ACHN (cell line): ENCODE data around the gene MMP25.

Experiments used
- DNase-seq: peaks from one replicate; pipeline ENCODE4 v3.0.0-alpha.2; 2015
- in situ Hi-C: cut with HindIII; loops from 2 replicates; pipeline ENCODE4 v1.10.0; 2017; ENCODE audit warnings: low sequenced_read_pairs, low pct_ligation_motif_present, low pct_unique_long_range_greater_than_20kb

Gene MMP25, protein sequence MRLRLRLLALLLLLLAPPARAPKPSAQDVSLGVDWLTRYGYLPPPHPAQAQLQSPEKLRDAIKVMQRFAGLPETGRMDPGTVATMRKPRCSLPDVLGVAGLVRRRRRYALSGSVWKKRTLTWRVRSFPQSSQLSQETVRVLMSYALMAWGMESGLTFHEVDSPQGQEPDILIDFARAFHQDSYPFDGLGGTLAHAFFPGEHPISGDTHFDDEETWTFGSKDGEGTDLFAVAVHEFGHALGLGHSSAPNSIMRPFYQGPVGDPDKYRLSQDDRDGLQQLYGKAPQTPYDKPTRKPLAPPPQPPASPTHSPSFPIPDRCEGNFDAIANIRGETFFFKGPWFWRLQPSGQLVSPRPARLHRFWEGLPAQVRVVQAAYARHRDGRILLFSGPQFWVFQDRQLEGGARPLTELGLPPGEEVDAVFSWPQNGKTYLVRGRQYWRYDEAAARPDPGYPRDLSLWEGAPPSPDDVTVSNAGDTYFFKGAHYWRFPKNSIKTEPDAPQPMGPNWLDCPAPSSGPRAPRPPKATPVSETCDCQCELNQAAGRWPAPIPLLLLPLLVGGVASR

DNA sequence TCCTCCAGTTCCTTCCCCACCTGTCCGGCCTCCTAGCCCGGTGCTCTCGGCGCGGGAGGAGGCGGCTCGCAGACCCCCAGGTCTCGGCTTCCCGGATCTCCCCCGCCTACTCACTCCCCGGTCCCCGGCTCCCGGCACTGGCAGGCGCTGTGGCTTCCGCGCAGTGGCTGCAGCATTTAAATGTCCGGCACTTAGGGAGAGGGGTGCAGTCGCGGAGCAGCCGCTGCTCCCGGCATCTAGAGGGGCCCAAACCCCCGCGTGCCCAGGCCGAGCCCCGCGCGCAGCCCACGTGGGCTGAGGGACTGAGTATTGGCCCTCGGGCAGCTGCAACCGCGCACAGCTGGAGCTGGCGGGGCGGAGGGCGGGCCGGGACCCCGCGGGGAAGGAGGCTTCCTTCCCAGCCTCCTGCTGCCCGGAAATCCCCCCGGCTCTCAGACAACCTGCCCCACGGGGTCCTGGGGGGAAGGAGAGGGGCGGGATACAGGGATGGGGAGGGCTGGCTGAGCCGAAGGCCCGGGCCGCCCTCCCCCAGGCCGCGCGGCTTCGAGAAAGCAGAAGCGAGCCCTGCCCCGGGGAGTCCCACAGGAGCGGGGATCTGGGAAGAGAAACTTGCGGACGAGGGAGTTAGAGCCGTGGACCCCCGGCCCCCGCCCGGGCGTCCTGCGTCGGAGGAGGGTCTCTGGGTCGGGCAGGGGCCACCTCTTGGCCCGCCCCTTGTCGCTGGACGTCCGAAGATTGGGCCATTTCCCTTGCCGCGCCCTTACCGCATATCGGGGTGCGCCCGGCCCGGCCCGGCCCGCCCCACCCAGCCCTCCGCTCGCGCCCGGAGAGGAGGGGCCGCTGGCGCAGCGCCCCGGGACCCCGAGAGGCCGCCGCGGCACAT is at the start of gene MMP25:
Gene MMP25 (plus strand): TSS at position 804 of the 883 bp plus-strand sequence. CDS start 357 bp downstream, outside the sequence.
- DNase-seq = no peak
- in situ Hi-C loops = no loop called here

DNA sequence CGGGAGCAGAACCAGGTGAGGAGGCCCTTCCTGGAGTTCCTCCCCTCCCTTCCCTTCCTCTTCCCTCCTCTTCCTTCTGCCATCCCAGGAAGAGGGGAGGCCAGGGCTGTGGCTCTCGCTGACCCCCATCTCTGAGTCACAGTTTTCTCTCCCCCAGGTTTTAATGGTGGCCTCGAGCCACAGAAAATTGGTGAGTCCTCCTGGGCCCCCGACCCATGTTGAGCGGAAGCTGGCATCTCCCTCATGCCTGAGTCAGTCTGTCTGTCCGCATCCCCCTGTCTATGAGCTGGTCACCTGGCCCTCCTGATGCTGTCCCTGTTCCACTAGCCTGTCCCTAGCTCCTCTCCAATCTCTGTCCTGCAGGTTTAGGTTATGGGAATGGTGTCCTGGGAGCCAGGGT is 46.4 kb upstream of the MMP25 start:
- in situ Hi-C loops = no loop called here
- no peak for DNase-seq

DNA sequence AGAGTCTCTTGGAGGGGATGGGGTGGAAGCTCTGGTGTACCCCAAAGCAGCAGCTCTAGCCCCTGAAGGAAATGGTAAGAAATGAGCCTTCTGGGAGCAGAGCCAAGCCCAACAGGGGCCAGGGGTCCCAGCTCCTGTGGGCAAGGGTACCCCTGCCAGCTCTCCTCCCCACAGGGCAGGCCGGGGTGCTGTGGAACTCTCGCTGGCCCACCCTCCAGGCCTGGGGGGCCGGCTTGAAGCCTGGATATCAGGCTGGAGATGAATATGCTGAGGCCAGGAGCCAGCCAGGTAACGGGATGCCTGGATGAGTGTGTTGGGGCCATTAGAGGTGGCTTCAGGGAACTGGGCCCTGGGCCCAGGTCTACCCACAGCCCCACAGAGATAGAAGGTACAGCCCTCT is 45.8 kb upstream of the MMP25 start:
- in situ Hi-C loops = no loop called here
- DNase-seq = no peak

DNA sequence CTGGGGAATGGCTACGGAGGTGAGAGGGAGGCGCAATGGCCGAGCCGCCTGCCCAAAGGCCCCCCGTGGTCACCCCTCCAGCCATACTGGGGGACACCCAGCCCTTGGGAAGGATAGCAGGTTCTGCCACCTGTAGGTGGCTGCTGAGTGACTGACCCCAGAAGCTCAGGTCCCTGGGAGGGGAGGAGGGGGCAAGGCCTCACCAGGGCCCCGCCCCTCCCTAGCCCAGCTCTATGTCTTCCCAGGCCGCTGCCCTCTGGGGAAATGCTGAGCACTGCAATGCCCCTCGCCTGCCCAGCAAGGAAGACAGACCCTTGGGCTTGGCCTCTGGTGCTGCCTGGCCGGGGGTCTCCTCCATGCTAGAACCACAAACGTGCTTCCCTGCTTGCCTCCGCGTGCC is 45.0 kb upstream of the MMP25 start:
- in situ Hi-C loops = no loop called here
- no peak for DNase-seq

DNA sequence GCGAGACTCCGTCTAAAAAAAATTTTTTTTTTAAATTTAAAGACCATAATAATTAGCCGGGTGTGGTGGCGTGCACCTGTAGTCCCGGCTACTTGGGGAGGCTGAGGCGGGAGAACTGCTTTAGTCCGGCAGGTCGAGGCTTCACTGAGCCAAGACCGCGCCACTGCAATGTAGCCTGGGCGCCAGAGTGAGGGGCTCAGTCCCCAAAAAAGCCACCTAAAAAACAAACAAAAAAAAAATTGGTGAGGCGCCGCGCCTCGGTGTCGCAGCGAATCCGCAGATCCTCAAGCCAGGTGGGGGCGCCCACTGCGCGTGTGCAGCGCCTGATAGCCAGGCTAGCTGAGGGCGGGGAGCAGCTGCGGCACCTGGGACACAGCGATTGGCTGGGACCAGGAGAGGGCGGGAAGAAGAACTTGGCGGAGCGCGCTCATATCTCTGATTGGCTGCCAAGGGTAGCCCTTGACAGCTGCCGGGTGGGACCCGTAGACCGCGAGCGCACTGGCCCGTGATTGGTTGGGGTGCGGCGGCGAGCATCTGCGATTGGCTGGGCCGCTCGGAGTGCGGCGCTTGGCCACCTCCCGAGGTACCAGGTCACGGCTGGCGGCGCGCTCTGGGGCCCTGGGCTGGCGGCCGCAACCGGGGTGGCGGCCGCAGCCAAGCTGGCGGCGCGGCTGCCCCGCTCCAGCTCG is 42.6 kb upstream of the MMP25 start:
- DNase-seq = peak; percentile 100

DNA sequence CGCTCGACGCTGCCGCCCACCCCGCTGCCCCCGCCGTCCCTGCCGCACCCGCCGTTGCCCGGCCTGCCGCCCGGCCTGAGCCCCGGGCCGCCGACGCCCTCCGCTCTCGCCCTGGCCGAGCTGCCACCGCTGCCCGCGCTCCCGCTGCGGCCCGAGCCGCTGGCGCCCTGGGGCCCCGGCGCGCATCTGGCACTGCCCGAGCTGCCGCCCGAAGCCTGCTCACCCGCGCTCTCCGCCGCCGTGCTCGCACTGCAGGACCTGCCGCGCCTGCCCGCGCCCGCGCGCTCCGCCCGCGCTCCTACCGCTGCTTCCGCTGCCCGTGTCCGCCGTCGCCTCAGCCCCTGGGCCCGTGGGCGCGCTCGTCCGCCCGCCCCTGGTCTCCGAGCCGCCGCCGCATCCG is 42.0 kb upstream of the MMP25 start:
- DNase-seq = peak; percentile 40
- in situ Hi-C loops = no loop called here

More for the DNA sequence above, 42.6 kb upstream of the MMP25 start:
- in situ Hi-C loops = no loop called here

DNA sequence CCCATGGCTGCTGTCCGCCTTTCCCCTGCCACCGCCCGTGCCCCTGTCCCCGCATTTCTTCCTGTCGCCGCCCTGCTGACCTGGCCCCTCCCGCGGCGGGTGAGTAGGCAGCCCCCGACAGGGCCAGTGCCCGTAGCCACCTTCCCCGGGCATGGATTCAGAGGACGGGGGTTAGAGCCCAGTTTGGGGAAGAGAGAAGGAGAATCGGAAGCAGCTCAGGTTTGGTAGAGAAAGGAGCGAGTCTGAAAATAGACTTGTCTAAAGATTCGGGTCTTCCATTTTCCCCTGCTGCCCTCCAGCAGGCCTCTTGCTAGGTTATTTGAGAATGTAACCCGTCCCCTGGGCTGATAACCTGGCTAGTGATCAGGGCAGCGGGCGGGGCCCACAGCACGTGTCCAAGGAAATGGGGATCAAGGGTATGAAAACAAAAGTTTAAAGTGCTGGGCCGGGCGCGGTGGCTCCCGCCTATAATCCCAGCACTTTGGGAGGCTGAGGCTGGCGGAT is 41.5 kb upstream of the MMP25 start:
- in situ Hi-C loops = no loop called here
- peak; percentile 50 for DNase-seq

DNA sequence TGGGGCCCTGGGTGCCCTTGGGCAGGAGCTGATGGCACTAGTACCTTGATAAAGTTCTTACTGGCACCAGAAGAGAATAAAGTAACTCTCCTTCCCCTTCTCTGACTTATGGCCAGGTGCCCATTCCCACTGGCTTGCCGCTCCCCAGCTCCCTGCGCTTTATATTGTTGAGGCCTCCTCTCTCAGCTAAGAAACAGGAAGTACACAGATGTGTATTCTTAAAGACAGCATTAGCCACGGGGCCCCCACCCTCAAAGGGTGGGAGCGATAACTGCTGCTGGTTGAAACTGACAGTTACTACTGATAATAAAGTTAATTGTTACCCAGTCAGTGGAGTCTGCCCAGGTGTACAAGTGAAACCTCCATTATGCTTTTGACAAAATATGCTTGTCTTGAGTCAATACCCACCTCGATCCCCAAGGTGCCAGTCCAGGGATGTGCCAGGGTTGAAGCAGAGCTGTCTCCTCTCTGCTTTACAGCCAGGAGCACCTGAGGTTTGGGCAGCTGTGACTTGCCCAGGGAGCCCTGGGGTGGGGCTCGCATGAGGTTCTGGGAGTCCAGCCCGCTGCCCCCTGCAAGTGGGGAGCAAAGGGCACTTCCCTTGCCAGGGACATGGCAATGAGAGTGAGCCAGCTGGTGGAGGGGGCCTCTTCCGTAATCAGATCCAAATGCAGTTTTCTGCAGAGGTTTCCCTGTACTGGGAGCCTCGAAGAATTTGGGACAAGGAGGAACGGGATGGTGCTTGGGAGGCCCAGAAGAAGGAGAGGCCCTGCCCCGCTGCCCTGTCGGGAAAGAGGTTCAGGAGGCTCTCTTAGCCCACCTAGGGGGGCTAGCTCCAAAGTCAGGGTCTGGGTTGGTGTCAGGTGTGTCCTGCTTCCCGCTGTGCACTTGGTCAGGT is 39.1 kb upstream of the MMP25 start:
- no peak for DNase-seq
- in situ Hi-C loops = no loop called here

DNA sequence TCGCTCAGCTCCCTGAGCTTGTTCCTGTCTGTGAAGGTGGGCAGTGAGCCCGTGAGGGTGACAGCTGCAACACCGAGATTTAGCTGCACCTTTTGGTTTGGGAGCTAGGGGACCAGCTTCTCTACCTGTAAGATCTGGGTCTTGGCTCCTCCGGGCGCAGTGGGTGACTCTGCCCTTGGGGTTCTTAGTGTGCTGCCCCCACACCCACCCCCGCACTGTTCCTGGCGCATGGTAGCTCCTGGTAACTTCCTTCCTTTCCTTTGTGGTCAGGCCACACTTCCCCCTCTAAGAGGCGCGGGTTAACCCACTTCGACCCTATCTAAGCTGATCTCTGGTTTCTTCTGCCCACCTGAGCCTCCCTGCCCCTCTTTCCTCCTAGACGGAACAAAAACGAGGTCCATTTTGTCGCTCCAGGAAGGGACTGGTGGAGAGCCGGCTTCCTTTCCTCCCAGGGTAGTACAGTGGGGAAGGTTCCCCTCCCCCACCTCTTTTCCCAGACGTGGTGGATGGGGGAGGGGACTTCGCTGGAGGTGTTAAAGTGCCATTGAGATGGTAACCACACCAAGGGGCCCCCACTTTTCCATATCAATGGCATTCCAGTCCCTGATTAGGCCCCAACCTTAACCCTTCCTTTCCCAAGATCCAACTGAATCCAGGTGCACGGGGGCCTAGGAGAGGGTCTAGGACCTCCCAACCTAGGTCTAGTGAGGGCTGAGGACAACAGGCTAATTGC is 38.2 kb upstream of the MMP25 start:
- no peak for DNase-seq
- in situ Hi-C loops = no loop called here

DNA sequence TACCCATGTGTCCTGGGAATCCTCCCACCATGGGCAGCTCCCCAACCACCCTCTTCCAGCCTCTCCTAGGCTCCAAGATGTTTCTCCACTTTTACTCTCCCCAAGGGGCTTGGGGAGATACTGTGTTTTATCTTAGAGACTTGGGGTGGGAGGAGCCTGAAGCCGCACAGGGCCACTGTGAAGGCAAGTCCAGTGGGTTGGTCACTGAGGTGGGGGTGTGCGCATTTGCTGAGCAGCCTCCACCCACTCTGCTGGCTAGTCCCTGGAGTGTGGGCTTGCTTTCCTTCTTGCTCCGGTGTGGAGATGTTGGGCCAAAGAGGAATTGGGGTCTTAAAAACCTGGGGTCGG is 37.7 kb upstream of the MMP25 start:
- in situ Hi-C loops = no loop called here
- DNase-seq = no peak

DNA sequence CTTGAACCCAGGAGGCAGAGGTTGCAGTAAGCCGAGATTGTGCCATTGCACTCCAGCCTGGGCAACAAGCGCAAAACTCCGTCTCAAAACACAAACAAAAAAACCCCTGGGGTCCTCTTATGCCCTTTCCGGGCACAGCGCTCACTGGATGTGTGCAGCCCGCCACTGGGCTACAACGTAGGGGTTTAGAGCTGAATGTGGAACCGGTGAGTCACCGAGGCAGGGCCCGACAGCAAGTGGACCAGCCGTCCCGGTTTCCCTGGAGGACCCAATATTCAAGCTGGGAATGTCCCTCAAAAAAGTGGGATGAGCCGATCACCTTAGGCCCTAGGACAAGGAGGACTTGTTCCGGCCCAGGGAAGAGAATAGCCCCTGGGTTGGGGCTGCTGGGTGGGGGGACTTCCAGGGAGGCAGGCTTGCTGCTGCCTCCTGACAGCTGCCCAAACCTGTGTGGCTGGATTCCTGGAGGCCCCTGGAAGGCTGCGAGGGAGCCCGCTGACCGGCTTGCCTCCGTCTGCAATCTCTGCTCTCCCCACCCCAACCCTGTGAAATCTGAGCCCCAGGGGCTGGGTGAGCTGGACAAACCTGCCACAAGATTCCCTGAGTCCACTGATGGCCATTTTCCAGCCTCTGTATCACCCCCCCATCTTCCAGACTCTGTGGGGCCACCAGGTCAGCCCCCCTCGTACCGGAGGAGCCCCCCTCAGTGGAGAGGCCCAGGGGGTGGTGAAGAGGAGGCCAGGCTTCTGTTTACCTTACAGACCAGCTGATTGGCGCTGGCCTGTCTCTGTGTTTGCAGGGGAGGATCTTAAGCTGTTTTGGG is 36.6 kb upstream of the MMP25 start:
- in situ Hi-C loops = no loop called here
- DNase-seq = no peak

DNA sequence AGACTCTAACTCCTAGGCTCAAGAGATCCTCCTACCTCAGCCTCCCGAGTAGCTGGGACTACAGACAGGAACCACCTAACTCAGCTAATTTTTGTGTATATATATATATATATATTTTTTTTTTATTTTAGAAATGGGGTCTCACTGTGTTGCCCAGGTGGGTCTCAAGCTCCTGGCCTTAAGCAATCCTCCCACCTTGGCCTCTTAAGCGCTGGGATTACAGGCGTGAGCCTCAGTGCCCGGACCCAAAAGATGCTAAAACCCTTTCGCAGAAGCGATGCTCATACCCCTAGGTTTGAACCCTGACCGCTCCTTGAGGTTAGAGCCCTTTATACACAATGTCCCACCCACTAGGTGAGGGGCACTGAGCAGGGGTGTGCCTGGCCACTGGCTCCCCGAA is 35.9 kb upstream of the MMP25 start:
- DNase-seq = no peak

DNA sequence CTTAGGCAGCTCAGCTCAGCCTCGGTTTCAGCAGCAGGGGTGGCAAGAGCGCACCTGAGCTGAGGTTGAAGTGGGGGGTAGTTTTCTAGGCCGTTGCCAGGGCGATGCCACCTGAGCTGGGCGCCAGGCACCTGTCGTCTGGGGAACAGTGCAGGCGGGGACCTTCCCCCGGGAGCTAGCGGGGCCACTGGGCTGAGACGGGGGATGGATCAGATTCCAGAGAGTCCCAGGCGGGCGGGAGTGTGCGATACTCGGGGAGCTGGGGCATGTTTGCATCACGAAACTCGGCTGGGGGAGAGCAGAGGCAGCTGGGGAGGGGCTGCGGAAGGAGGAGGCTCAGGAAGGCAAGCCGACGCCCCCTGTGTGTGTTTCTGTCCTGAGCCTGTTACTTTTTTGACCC is 34.1 kb upstream of the MMP25 start:
- DNase-seq = no peak
- in situ Hi-C loops = no loop called here

More for the DNA sequence above, 35.9 kb upstream of the MMP25 start:
- in situ Hi-C loops = no loop called here

DNA sequence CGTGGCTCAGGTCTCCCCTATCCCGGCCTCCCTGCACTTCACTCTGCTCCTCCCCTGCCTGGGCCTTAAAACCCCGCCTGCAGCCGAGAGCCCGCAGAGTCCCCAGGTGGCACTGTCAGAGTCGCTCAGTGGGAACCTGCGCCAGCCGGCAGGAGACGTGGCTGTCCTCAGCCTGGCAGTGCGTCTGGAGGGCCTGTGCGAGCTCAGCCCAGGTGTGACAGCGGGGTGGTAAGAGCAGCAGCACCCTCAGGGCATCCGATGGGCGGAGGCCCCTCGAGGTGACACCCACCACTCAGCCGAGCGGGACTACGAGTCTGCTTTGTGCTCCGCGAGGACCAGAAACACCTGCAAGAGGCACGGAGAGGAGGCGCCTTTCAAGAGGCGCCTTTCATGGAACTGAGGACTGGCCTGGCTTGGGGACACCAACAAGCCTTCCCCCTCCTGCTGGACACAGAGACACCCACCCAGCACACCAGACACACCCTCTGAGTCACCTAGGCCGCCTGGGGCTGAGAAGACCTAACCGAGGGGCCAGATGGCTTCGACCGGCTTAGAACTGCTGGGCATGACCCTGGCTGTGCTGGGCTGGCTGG is 33.4 kb upstream of the MMP25 start, which contains the start of gene CLDN9:
Gene CLDN9 (plus strand): TSS at position 96 of the 593 bp plus-strand sequence. CDS start 440 bp downstream, at position 536.
- no peak for DNase-seq
- in situ Hi-C loops = no loop called here

DNA sequence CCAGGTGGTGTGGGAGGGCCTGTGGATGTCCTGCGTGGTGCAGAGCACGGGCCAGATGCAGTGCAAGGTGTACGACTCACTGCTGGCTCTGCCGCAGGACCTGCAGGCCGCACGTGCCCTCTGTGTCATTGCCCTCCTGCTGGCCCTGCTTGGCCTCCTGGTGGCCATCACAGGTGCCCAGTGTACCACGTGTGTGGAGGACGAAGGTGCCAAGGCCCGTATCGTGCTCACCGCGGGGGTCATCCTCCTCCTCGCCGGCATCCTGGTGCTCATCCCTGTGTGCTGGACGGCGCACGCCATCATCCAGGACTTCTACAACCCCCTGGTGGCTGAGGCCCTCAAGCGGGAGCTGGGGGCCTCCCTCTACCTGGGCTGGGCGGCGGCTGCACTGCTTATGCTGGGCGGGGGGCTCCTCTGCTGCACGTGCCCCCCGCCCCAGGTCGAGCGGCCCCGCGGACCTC is 32.8 kb upstream of the MMP25 start:
- DNase-seq = no peak
- in situ Hi-C loops = no loop called here
